ENCODE measurements around the gene IGFN1. TPM values are rescaled to one million over a fixed set of nuclear protein-coding genes. Genes with fewer than 3 reads are reported as not detected.

The IGFN1 gene
- total RNA-seq, result not detected in 2 replicates

DNA sequence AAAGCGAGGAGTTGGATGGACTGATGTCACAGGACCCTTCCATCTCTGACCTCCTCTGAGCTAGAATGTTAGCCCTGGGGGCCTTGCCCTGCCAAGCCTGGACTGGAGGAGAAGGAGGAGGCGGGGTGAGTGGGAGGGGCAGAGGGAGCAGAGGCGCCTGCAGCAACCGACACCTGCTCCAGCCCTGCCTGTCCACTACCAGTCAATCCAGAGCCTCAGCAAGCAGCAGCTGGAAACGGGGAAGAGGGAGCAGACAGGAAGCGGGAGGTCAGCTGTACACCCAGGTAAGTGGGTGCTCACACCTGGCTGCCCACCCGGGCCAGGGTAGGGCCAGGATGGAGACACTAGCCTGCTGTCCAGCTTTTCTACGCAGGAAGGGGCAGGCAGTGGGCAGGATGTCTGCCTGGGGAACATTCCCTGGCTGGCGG is at the start of gene IGFN1:
IGFN1 (plus strand) TSS at position 201 of the 428 bp plus-strand sequence. CDS start 2,470 bp downstream, outside the sequence.
- no peak for DNase-seq (ENCODE audit: low read depth in 2 of 2)

- no peak for DNase-seq (ENCODE audit: low read depth in 2 of 2)
These were observed 49.7 kb upstream of the IGFN1 start for GRCh38 chr1:201140941-201141260.

- no peak for DNase-seq (ENCODE audit: low read depth in 2 of 2)
These were observed 49.2 kb upstream of the IGFN1 start for GRCh38 chr1:201141418-201141817.

DNA sequence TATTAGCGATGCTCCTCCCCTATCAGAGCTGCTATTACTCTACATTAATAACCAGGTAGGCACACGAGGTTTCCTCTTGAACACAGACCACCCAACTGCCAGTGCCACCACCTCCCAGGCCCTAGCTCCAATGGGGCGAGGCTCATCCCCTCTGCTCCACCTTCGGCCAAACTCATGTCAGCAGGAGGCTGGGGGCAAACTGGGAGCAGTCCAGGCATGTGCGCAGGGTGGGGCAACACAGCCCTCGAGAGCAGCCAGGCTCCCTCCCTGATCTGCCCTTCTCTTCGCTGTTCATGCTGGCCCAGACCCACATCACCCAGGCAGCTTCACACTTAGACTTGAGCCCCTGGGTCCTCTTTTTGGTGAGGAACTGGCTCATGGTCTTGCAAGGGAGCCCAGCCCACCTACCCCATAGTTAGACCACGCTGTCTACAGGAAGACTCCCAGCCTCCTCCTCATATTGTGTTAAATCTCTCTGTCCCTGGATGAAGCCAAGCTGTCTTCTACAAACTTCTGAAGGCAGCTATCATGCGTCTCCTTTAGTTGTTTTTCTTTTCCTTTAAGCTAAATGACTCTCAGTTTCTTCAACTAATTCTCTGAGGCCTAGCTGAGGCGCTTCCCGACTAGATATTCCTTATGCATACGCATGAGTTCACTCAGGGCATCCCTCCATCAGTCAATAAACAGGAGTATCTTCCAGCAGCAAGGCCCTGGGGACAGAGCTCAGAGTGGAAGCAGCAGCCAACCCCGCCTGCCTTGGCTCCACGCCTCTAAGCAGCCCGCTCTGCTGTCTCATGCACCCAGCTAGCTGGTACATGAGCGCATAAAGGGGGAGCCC is 48.4 kb upstream of the IGFN1 start:
- DNase-seq (ENCODE audit: low read depth in 2 of 2), result no peak

DNA sequence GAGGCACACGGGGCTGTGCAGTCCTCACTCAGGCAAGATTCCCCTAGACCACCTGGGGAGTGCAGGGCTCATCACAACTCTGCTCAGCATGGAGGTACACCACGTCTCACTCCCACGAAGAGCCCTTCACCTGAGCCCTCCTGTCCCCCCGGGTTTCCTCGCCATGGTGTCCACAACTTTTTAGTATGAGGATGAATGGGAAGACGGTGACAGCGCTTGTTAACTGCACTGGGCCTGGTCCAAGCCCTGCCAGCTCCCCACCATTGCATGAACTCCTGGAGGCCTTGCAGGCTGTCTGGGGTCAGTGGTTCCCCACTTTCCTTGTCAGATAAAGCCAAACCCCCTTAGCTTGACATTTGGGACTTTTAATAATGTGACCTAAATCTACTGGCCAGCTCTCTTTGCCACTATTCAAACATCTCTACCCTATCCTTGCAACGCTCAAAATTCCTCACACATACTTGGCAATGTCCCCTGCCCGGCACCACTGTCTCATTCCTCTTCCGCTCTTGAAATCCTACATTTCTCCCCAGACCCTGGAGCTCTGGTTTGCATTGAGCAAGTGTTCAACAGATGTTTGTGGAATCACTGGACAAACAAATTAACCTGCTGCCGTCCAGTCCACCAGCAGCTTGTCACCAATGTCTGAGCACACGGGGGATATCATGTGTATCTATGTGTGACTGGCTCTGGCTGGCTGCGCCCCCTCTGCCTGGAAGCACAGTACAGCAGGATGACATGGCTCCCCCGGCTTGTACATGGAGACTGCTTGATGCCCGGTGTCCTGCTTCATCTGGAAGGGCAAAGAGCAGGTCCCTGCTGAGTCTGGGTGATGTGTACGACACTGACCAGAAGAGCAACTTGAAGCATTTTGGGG is 47.5 kb upstream of the IGFN1 start:
- DNase-seq (ENCODE audit: low read depth in 2 of 2), result no peak

- DNase-seq (ENCODE audit: low read depth in 2 of 2), result no peak
These were observed 46.6 kb upstream of the IGFN1 start for GRCh38 chr1:201143726-201144635.

DNA sequence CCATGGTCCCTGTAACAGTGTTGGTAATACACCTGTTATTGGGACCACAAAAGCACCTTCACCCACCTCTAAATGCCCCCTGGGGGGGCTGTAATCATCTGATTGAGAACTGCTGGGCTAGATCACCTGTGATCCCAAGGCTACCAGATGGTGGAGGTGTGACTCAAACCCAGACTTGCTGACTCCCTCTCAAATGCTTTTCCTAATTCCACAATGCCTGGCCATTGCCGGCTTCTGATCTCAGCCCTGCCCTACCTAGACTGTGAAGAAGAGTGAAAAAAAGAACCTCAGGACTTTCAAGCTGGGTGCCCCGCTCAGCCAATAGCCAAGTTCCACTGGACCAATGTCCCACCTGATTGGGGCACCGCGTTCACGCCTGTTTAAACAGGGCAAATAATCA is 45.9 kb upstream of the IGFN1 start:
- DNase-seq (ENCODE audit: low read depth in 2 of 2), result no peak

DNA sequence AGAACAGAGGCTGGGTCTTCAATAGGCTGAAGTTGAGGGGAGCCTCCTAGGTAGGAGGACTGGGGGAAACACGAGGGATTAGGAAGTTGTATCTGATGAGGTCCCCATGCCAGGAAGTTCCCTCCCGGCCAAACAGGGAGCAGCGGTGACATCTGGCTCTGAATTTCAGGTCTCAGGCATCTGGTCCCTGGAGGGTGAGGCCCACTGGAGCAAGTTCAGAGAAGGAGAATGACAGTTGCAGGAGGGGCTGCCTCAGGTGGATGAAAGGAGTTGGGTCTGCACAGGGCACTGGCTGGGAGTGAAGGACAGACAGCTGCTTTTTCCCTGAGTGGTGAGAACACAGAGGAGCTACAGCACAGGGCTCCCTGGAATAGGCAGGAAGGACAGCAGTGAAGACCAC is 45.5 kb upstream of the IGFN1 start:
- DNase-seq (ENCODE audit: low read depth in 2 of 2), result no peak

DNA sequence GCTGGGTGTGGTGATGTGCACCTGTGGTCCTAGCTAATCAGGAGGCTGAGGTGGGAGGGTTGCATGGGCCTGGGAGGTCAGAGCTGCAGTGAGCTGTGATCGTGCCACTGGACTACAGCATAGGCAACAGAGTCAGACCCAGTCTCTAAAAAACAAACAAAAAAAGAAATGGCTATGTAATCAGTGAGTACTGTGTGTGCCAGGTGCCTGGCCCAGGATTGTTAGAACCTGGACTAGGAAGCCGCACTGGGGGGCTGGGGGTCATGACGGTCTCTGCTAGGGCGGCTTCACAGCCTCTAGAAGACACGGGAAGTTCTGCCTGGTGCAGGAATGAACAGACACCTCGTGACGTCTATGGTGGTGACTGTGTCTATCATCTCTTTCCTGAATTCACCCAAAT is 44.8 kb upstream of the IGFN1 start:
- DNase-seq (ENCODE audit: low read depth in 2 of 2), result no peak

DNA sequence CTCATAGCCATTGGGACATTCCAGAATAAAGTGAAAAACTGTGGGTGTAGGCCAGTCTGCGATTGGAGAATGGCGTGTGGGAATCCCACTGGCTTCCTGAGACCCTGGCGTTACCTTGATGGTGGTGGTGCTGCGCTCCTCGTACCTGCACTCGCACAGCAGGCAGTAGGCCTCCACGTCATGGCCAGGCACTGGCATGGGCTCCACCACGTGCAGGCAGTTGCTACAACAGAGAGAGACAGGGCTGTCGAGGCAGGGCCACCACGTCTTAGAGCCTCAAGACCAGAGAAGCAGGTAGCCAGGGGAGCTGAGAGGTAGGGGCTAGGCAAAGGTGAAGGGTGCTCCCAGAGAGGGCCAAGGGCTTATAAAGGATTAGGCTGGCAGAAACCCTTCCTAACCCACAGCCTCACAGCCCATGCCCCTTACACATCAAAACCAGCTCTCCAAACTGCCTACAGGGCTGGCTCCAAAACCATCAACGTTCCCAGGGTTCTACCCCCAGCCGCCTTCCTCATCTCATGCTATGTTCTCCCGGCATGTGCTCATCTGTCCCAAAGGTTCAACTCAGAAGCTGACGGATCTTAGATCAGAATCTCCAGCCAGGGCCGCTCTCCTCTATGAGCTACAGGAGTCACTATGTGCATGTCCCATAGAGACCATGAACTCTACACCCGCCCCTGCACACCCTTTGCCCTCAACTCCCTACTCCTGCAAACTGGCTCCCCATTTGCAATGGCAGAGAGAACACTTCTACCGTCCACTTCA is 43.8 kb upstream of the IGFN1 start:
- DNase-seq (ENCODE audit: low read depth in 2 of 2), result no peak

DNA sequence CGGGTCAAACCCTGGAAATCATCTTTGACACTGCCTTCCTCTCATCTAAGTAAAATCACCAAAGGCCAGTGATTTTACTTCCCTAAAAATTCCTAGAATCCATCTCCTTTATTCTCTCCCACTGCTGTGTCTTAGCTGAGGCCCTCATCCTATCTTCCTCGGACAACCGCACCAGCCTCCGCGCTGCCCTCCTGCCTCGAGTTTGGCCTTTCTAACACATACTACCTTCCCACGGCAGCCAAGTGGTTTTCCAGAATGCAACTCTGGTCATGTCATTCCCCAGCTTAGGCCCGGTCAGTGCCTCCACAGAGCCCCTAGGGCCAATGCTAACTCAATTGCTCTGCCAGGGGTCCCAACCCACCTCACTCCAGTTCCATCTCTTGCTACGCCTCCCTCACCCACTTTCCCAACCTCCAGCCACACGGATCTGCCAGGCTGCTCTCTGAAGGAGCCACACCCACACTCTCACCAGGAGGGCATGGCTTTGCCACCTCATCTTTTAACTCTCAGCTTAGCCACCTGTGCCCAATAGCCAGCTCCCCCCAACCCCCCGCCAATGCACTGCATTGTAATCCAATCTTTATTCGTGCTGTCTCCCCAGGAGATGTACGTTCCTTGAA is 43.1 kb upstream of the IGFN1 start:
- no peak for DNase-seq (ENCODE audit: low read depth in 2 of 2)

GRCh38 chr1:201149400-201149799 is 41.2 kb upstream of the IGFN1 start:
- peak in 1 of 2 donors; percentile 50 for DNase-seq (ENCODE audit: low read depth in 2 of 2)

DNA sequence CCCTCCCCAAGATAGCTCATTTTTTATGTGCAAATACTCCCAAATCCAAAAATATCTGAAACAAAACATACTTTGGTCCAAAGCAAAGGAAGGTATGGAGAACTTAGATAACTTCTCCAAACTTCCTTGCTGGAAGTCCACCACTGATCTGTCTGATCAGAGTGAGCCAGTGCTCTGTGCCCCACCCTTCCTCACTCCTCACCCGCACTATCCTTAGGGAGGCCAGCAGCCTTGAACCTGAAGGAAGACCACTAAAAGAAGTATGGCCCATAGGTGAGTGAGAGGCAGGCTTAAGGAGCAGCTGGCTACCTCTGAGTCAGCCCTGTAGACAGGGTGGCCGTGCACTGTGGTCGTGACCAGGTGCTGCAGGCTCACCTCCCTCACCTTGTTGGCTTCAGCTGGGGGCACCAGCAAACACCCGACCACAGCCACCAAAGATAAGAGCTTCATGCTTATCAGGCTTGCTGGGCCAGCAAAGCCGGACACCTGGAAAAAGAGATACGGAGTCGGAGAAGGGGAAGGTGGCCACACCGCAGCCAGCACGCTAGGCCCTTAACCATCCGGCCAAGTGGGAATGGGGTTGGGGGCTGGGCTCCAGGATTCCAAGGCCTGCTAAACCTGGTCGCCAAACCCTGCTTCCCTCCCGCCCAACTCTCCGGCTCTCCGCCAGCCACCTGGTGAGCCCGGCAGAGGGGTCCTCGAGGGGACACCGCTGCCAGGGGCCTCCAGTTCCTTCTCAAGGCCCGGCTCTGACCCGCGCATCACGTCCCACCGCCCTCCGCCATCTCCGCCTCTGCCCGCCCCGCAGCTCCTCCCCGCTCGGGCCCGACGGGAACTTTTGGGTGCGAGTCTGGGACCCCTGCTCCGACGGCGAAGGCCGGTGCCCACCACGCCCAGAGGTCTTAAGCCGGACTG is 36.9 kb upstream of the IGFN1 start:
- DNase-seq (ENCODE audit: low read depth in 2 of 2), result no peak

DNA sequence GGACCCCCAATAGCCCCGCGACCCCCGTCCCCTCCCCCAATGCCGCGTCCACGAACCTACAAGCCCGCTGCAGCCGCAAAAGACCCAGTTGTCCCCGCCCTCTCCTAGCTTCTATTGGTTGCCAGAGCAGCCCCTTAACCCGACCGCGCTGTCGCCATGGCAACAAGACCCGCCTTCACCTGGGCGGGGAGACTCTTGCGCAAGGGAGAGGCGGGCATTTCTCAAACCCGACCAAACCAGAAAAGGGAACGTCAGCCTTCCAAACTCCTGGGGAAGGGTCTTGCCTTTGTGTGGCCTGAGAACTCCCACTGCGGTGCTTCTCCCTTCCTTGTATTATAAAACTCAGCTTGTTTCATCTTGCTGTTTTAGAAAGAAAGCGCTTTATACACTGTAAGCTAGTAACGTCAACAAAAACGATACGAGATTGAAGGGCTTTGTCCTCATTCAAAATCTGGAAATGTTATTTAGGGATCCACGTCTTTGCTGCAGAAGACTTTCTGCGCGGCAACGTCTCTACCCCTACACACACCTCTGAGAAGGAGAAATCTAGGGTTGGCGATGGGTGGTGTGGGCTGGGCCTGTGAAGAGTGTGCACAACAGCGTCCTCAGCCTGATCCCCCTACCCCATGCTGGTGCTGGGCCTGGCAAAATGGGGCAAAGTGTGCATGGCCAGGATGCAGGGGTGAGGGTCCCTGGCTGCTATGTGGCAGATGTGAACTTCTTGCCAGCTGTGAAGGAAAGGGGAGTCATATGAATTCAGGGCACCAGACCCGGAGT is 36.0 kb upstream of the IGFN1 start, which contains the start of gene TMEM9:
TMEM9 (minus strand) TSS at position 86 of the 777 bp plus-strand sequence. CDS start 551 bp downstream, outside the sequence.
- peak; percentile 87 to 93 for DNase-seq (ENCODE audit: low read depth in 2 of 2)

DNA sequence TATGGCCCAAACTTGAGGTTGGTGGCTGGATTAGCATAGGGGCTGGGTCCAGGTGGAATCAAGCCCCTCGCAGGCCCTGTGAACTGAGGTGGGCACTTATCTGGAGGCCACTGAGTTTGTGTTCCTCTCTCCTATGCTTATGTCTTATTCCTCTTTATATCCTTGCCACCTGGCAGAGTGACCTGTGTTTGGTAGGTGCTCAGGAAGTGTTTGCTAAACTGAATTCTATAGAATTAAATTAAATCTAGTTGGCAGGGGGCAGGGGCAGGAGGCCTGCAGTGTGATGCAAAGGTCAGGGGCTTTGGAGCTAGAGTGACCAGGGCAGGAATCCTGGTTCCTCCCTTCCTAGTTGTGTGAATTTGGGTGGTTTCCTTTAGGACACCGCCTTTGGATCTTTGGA is 35.3 kb upstream of the IGFN1 start:
- no peak for DNase-seq (ENCODE audit: low read depth in 2 of 2)

DNA sequence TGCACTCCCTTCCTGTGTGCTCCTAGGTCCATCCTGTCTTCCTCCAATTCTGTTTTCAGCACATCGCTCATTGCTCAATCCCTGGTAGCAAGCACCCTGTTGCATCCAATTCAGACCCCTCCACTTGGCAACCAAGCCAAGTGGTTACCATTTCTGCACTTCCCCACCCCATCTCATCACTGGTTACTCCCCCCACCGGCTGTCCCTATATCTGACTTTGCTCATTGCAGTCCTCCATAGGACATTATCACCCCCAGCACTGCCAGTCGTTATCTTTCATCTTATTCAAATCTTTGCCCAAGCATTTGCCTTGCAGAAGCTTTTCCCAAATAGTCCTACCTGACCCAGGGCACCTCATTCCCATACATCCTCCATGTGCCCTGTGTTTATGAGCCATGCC is 34.3 kb upstream of the IGFN1 start:
- DNase-seq (ENCODE audit: low read depth in 2 of 2), result no peak

DNA sequence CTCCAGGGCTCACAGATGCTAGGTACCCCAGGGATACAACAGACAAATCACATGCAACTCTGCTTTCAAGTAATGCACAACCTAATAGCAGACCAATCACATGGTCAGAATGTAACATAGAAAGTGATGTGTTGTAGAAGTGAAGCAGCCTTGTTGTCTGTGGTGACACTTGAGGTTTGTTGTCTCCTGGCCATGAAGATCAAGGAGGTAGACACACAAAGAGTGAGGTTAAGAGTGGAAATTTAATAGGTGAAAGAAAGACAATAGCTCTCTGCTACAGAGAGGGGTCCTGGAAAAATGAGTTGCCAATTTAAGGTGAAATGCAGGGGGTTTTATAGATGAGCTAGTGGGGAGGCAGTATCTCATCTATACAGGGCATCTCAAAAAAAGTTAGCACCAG is 33.8 kb upstream of the IGFN1 start:
- no peak for DNase-seq (ENCODE audit: low read depth in 2 of 2)

- DNase-seq (ENCODE audit: low read depth in 2 of 2), result no peak
These were observed 32.7 kb upstream of the IGFN1 start for GRCh38 chr1:201157949-201158348.
